NCI-H510A treated with DMSO at 0.1 percent for 48 hours (cell line): ENCODE data around the gene USP25.

Experiments
- DNase-seq: peaks from one replicate; lab custom pipeline; 2025; lab: John Stamatoyannopoulos, UW

The USP25 gene

GRCh38 chr21:15763359-15763758 lies 33.6 kb downstream of the USP25 start:
- DNase-seq, result no peak

GRCh38 chr21:15764878-15765277 lies 35.1 kb downstream of the USP25 start:
- DNase-seq, result no peak

GRCh38 chr21:15766952-15767603 lies 37.3 kb downstream of the USP25 start:
- no peak for DNase-seq

- DNase-seq, result no peak
Observed at GRCh38 chr21:15768045-15768601, 38.3 kb downstream of the USP25 start.

- no peak for DNase-seq
Observed at GRCh38 chr21:15768853-15769252, 39.1 kb downstream of the USP25 start.

GRCh38 chr21:15771311-15771710 lies 41.5 kb downstream of the USP25 start:
- no peak for DNase-seq

- no peak for DNase-seq
Observed at GRCh38 chr21:15772654-15773053, 42.9 kb downstream of the USP25 start.

- DNase-seq, result no peak
Observed at GRCh38 chr21:15774590-15774989, 44.8 kb downstream of the USP25 start.

GRCh38 chr21:15775291-15775690 lies 45.5 kb downstream of the USP25 start:
- DNase-seq, result no peak

GRCh38 chr21:15775981-15776380 lies 46.2 kb downstream of the USP25 start:
- DNase-seq, result no peak

GRCh38 chr21:15776818-15777217 lies 47.0 kb downstream of the USP25 start:
- no peak for DNase-seq

GRCh38 chr21:15781986-15782385 lies 52.2 kb downstream of the USP25 start:
- no peak for DNase-seq

GRCh38 chr21:15788847-15789523 lies 59.2 kb downstream of the USP25 start:
- no peak for DNase-seq

- DNase-seq, result no peak
Observed at GRCh38 chr21:15793109-15793508, 63.3 kb downstream of the USP25 start.

GRCh38 chr21:15793550-15794235 lies 63.9 kb downstream of the USP25 start:
- no peak for DNase-seq

- DNase-seq, result no peak
Observed at GRCh38 chr21:15794277-15794912, 64.6 kb downstream of the USP25 start.

GRCh38 chr21:15795533-15795932 lies 65.8 kb downstream of the USP25 start:
- no peak for DNase-seq

- DNase-seq, result no peak
Observed at GRCh38 chr21:15797577-15798363, 68.0 kb downstream of the USP25 start.

- DNase-seq, result no peak
Observed at GRCh38 chr21:15801352-15801863, 71.6 kb downstream of the USP25 start.

GRCh38 chr21:15804247-15805005 lies 74.6 kb downstream of the USP25 start:
- no peak for DNase-seq

- no peak for DNase-seq
Observed at GRCh38 chr21:15809065-15809464, 79.3 kb downstream of the USP25 start.
